DMS79 (cell line): ENCODE measurements around the gene THRA.
A peak's percentile ranks its signal among the peaks of the same experiment; 100 is the strongest.

Experiments used
- DNase-seq: peaks from one replicate; lab custom pipeline; 2025; lab: John Stamatoyannopoulos, UW

The THRA gene, protein sequence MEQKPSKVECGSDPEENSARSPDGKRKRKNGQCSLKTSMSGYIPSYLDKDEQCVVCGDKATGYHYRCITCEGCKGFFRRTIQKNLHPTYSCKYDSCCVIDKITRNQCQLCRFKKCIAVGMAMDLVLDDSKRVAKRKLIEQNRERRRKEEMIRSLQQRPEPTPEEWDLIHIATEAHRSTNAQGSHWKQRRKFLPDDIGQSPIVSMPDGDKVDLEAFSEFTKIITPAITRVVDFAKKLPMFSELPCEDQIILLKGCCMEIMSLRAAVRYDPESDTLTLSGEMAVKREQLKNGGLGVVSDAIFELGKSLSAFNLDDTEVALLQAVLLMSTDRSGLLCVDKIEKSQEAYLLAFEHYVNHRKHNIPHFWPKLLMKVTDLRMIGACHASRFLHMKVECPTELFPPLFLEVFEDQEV

DNA sequence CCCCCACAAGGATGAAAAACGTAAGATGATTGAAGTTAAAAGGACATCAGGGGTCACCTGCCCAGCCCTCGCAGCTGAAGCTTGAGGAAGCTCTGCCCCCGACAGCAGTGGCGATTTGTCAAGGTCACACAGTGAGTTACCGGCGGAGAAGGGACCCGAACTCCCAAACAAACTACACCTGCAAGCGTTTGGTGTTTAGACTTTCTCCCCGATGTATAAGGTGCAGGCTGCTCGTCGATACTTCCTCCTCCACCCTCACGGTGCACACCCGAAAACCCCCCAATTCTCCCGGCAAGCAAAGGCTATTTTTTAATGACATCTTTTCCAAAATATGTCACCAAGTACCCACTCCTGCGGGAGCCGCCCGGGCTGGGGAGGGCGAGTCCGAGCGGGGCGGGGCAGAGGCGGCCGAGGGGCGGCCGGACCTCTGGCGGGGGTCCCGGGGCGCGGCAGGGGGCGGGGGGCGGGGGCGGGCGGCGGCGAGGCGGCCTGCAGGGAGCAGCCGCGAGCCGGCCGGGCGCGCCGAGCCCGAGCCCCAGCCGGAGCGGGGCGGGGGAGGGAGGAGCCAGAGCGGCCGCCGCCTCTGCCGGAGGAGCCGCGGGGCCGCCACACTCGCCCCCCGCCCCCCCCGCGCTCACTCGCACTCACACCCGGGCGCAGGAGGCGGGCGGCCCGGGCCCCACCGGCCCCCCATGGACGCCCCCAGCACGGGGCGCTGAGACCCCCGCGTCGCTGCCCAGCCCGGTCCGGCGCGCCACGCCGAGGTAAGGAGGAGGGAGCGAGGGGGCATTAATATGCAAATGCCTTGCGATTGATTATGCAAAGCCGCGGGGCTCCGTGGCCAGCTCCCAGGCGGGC lies at the start of gene THRA:
THRA (plus strand) TSS at position 637 of the 858 bp plus-strand sequence. CDS start 11,524 bp downstream, outside the sequence.
- no peak for DNase-seq

DNA sequence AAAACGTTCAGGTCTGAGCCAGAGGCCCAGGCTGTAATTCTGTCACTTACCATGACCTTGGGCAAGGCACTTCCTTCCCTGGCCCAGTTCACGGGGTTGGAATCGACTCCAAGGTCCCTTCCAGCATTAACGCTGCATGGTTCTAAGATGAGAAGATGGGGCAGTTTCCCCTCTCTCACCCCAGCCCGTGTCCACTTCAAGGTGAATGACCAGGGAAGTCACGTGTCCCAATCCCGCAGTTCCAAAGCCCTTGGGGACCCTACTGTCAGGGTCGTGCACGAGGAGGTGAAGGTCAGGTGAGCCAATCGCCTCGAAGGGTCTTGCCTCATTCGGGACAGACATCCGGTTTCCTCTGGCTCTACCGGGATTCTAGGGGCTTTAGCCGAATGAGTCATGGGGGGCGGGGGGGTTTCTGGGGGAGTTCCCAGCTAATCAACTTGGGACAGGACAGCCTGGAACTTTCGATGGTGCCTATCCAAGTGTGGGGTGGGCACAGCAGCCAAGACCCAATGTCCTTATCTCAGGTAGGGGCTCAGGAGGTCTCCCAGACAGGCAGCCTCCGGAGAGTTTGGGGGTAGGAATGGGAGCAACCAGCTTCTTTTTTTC lies 48.3 kb upstream of the THRA start:
- DNase-seq, result no peak

DNA sequence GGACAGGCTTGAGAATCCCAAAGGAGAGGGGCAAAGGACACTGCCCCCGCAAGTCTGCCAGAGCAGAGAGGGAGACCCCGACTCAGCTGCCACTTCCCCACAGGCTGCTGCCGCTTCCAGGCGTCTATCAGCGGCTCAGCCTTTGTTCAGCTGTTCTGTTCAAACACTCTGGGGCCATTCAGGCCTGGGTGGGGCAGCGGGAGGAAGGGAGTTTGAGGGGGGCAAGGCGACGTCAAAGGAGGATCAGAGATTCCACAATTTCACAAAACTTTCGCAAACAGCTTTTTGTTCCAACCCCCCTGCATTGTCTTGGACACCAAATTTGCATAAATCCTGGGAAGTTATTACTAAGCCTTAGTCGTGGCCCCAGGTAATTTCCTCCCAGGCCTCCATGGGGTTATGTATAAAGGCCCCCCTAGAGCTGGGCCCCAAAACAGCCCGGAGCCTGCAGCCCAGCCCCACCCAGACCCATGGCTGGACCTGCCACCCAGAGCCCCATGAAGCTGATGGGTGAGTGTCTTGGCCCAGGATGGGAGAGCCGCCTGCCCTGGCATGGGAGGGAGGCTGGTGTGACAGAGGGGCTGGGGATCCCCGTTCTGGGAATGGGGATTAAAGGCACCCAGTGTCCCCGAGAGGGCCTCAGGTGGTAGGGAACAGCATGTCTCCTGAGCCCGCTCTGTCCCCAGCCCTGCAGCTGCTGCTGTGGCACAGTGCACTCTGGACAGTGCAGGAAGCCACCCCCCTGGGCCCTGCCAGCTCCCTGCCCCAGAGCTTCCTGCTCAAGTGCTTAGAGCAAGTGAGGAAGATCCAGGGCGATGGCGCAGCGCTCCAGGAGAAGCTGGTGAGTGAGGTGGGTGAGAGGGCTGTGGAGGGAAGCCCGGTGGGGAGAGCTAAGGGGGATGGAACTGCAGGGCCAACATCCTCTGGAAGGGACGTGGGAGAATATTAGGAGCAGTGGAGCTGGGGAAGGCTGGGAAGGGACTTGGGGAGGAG lies 47.5 kb upstream of the THRA start, which contains the start of gene CSF3:
CSF3 (plus strand) TSS at position 436 of the 993 bp plus-strand sequence; CDS start at position 471, 35 bp downstream.
- no peak for DNase-seq

DNA sequence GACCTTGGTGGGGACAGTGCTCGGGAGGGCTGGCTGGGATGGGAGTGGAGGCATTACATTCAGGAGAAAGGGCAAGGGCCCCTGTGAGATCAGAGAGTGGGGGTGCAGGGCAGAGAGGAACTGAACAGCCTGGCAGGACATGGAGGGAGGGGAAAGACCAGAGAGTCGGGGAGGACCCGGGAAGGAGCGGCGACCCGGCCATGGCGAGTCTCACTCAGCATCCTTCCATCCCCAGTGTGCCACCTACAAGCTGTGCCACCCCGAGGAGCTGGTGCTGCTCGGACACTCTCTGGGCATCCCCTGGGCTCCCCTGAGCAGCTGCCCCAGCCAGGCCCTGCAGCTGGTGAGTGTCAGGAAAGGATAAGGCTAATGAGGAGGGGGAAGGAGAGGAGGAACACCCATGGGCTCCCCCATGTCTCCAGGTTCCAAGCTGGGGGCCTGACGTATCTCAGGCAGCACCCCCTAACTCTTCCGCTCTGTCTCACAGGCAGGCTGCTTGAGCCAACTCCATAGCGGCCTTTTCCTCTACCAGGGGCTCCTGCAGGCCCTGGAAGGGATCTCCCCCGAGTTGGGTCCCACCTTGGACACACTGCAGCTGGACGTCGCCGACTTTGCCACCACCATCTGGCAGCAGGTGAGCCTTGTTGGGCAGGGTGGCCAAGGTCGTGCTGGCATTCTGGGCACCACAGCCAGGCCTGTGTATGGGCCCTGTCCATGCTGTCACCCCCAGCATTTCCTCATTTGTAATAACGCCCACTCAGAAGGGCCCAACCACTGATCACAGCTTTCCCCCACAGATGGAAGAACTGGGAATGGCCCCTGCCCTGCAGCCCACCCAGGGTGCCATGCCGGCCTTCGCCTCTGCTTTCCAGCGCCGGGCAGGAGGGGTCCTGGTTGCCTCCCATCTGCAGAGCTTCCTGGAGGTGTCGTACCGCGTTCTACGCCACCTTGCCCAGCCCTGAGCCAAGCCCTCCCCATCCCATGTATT lies 46.5 kb upstream of the THRA start:
- no peak for DNase-seq

DNA sequence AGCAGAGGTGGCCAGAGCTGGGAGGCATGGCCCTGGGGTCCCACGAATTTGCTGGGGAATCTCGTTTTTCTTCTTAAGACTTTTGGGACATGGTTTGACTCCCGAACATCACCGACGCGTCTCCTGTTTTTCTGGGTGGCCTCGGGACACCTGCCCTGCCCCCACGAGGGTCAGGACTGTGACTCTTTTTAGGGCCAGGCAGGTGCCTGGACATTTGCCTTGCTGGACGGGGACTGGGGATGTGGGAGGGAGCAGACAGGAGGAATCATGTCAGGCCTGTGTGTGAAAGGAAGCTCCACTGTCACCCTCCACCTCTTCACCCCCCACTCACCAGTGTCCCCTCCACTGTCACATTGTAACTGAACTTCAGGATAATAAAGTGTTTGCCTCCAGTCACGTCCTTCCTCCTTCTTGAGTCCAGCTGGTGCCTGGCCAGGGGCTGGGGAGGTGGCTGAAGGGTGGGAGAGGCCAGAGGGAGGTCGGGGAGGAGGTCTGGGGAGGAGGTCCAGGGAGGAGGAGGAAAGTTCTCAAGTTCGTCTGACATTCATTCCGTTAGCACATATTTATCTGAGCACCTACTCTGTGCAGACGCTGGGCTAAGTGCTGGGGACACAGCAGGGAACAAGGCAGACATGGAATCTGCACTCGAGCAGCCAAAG lies 45.2 kb upstream of the THRA start:
- DNase-seq, result no peak

DNA sequence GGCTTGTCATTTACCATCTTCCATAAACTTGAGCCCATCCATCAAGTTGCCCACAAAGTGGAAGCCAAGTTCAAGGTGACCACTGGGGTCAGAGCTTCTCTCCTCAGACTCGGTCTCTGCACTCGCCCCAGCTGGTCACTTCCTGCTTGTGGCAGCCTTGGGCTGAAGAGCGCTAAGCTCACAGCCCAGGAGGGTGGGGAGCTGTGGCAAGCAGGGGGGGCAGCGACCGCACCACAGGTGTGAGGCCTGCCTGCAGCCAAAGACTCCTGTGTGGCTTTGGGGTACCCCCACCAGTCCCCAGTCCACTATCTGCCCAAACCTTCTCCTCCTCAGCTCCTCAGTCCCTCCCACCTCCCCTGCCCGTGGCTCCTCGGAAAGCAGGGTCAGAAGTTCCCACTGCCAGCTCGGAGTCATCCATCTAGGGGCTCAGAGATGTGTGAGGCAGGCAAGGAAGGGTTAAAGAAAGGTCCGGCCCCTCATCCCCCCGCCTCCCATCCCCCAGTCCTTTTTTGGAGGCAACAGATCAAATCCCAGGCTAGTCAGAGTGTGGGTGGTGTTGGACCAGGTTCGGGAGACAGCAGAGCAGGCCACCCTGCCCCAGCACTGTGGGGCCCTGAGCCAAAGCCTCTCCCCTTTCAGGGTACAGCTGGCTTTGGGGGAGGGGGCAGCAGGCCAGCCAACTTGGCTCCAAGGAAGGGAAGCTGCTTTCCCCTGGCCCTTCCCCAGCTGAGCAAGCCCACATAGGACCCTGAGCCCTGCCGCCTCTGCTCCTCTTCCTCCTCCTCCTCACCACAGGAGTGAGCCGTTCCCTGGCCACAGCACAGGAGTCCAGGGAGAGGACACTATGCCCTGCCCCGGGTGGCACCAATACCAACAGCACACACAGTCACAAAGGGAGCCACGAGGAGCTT lies 44.3 kb upstream of the THRA start:
- DNase-seq, result no peak

DNA sequence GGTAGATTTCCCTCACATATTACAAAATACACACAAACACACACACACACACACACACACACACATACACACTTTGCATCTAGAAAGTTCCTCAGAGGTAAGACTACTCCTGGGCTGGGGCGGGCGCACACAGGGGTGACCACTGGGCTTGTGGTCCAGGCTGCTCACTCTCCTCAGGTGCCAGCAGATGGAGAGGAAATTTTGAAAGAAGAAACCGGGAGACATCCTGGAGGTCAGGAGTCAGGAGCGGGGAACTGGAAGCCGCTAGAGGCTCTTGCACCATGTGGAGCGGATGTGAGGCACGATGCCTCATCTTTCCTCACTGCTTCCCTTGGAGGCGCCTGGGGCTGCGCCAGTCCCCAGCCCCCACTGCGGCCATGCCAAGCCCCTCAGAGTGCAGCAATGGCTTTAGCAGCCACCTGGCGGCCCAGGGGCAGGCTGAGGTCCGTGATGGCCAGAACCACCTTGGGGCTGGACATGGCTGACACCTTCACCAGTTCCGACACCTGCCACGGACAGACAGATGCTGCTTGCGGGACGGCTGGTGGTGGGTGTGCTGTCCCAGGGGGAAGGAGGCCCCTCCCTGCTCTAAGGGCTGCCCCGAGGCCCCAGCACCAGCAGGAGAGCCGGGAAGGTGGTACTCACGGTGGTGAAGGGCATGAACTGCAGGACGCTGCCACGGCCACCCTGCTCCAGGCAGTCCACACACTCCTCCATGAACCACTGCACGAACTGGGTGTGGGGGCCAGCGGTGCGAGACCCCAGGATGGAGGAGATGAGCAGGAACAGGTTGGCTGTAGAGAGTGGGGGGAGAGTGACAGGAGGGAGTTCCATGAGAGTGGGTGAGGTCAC lies 43.4 kb upstream of the THRA start:
- DNase-seq, result no peak

DNA sequence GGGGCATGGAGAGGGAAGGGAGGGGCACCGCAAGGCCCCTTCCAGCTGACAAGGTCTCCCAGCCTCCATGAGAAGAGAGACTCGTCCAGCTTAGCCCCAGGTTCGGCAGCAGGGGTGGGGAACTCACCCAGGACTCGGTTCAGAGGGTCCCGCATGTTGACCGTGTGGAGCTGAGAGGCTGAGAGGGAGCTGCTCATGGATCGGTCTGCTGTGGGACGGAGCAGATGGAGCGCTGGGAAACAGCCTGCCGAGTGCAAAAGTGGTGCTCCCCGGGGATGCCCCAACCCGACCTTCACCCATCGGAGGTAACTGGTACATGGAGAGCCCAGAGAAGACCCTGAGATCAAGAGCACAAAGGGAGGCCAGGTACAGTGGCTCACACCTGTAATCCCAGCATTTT lies 42.6 kb upstream of the THRA start:
- DNase-seq, result no peak

DNA sequence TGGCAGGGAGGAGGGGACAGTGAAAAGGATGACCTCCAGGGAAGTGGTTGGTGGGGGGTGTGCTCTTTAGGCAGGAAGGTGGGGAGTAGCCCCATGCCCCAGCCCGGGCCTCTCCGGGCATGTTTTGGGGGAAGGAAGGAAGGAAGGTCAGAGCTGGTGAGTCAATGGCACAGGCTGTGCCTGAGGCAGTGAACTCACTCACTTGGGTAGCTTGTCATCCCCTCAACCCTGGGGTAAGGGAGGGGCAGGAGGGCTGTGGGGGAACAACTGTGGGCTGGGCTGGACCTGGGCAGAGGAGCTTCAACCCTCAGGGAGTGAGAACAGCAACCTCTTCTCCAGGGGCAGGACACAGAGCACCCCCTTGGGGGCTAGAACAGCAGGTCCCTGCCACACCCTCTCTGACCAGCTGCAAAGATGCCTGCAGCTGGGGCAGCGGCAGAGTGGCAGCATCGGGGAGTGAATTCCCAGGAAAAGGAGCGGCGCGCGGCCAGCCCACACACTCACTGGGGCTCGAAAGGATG lies 41.3 kb upstream of the THRA start:
- DNase-seq, result no peak

DNA sequence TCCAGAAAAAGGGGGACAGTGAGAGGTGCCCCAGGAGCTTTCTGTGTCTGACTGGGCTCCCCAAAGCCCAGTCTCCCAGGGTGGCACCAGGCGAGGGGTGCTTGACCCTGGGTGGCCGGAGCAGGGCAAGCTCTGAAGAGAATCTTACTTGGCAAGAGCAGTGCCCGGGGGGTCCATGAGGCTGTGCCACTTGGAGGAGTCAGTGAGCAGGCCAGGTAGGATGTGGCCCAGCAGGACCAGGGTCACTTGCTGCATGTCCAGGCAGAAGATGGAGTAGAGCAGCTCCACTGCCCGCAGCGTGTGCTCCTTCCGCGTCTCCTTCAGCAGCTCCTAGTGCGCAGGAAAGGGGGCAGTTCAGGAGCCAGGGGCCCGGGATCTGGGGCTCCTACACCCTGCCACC lies 40.3 kb upstream of the THRA start:
- DNase-seq, result no peak

DNA sequence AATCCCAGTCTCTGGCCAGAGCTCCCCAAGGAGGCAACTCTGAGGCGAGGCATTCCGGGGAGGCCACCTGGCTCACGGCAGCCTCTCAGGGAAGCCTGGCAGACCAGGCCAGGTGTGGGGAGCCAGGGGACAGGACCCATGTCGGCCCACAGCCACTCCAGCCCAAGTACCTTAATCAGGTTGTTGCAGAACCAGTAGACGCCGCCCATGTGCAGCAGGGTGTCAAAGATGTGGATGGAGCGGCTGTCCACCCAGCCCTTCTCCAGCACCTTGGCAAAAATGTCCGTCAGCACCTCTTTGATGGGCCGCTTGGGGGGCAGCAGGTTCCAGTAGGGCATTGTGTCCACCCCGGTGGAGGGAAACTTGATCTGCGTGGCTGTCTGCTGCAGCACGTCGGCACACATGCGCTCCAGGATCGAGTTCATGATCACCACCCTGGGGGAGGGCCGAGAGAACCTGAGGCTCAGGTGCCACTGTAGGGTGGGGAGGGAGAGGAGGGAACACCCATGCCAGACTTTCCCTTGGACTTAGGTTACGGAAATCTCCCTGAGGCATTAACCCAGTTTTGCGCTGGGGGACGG lies 39.7 kb upstream of the THRA start:
- peak; percentile 10 for DNase-seq

DNA sequence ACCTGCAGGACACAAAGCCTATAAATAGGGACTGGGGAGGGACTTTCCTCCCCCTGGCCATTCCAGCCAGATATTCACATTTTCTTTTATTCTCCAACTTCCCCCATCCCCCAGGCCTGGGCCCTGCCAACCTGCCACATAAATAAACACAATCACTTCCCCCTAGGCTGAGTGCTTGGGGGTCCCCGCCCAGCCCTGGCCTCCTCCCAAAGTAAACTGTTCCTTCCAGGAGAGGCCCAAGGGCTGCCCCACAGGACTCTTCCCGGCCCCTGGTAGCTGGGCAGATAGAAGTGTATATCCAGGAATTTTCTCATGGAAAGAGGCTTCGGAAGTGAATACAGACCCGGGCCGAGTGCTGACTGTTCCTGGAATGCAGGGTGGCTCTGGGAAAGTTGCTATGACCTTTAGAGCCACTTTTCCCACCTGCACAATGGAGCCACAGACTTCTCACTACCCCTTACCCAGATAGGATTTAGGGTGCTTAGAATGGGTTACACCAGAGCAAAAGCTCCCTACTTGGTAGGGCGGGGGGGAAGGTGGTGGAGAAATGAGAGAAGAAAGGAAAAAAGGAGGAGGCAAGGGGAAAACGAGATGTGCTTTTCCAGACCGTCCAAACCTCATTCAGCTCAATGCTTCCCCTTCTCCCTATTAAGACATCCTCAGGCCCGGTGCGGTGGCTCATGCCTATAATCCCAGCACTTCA lies 39.0 kb upstream of the THRA start:
- DNase-seq, result peak; percentile 21

DNA sequence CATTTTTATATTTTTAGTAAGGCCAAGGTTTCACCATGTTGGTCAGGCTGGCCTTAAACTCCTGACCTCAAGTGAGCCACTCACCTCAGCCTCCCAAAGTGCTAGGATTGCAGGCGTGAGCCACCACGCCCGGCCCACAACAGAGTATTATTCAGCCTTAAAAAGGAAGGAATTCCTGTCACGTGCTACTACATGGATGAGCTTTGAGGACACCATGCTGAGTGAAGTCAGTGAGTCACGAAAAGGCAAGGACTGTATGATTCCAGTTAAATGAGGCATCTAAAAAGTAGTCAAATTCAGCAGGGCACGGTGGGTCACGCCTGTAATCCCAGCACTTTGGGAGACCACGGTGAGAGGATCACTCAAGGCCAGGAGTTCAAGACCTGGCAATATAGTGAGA lies 37.9 kb upstream of the THRA start:
- no peak for DNase-seq

DNA sequence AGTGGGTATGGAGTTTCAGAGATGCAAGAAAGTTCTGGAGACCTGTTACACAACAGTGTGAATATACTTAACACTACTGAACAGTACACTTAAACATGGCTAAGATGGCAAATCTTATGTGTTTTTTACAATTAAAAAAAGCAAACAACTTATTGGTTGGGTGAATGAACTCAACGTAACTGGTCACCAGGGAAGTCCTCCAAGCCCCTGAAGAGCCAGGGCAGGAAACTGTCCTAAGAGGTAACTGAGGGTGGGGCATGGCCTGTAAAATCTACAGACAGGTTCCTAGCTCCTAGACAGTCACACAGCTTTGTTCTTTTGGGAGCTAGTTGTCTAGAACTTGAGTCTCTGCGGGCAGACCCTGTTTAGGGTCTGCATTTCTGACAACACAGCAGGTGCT lies 37.2 kb upstream of the THRA start:
- no peak for DNase-seq

DNA sequence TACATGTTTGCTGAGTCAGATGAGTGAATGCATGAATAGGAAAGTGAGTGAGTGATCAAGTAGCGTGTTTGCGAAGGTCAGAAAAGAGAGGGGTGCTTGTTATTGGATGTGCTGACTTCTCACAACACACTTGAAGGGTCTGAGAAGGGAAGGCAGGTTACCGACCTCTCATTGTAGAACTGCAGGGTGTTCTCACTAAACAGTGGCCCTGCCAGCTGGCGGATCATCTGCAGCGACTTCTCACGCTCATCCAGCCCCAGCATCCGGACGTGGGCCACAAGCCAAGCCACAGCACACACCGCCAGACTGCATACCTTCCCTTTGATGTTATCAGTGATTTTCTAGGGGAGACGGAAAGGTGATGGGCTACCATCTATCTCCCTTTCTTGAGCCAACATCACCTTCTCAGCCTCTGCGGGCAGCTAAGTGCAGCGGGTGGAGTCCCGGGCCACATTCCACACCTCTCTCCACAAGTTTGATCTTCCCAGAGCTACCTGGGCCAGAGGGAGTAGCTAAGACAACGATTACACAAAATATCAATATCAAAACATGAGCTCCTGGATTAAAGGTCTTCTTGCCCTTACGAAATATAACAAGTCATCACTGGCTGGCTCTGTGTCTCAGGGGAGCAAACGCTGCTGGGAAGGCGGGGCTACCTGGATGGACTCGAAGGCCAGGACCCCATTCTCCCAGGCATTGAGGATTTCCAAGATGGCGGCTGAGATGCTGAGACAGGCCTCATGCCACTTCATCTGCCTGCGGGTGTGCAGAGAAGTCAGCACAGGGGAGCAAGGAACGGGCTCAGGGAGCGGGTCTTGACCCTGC lies 36.6 kb upstream of the THRA start:
- peak; percentile 98 for DNase-seq
